H1 (cell line): ENCODE measurements around the gene NELFE.
"Not testable (repeated sequence)": the region's sequence is repeated elsewhere in the genome, so short reads cannot be mapped to it uniquely, and the experiment has no call there.

Experiments
- TAF1 ChIP-seq: IDR thresholded peaks from 2 replicates; pipeline ENCODE4 v1.6.1; 2011; ENCODE audit warnings: mild to moderate bottlenecking, low read depth, low read length
- TF ChIP-seq, protein P1 (sequence below), 3 experiments: IDR thresholded peaks; 1 replicate in 2 of 3; 2 replicates in 1 of 3; pipeline versions ENCODE4 v1.5.1 to v1.6.1; 2011; ENCODE audit warnings: low read length in 3 of 3, mild to moderate bottlenecking in 3 of 3, inconsistent platforms in 2 of 3, low read depth in 1 of 3, moderate library complexity in 1 of 3; ENCODE audit not compliant: insufficient read depth in 1 of 3; ENCODE audit errors: control extremely low read depth in 1 of 3

DNA sequence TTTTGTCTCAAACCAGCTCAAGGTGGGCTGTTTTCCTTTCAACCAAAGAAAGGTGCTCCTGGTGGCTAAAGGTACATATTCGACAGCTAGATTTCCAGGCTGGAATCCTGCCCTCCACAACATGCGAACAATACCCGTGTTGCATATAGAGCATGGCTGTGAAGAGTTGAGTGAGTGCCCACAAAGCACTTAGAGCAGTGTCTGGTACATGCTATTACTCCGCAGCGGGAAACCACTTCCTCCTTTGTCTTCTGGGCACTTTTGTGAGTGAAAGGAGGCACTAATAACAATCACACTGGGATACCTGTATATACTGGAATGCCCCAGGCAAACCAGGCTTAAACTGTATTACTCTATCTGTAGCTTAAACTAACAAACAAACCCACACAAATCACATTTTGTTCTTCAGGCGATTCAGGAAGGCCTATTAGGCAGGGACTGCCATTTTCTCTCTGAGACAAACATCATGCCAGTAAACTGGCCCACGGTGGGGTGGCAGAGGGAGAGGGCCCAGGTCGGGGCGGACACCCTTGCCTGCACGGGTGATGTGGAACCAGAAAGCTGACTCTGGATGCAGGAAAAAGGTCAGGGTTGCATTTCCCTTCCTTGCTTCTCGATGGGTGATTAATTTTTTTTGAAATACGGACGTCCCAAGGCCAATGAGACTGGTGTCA is 46.2 kb upstream of the NELFE start:
- TF ChIP-seq, protein P1, sequence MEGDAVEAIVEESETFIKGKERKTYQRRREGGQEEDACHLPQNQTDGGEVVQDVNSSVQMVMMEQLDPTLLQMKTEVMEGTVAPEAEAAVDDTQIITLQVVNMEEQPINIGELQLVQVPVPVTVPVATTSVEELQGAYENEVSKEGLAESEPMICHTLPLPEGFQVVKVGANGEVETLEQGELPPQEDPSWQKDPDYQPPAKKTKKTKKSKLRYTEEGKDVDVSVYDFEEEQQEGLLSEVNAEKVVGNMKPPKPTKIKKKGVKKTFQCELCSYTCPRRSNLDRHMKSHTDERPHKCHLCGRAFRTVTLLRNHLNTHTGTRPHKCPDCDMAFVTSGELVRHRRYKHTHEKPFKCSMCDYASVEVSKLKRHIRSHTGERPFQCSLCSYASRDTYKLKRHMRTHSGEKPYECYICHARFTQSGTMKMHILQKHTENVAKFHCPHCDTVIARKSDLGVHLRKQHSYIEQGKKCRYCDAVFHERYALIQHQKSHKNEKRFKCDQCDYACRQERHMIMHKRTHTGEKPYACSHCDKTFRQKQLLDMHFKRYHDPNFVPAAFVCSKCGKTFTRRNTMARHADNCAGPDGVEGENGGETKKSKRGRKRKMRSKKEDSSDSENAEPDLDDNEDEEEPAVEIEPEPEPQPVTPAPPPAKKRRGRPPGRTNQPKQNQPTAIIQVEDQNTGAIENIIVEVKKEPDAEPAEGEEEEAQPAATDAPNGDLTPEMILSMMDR (IDR thresholded peaks at IDR 0.05; ENCODE audit: control extremely low read depth in 1 of 3, insufficient read depth in 1 of 3, low read depth in 1 of 3, low read length in 3 of 3) = not testable (repeated sequence)
- TF ChIP-seq TAF1 = not testable (repeated sequence)
